Endometrial microvascular endothelial cells (primary cell): ENCODE results near the gene MEIOB. TPM values are rescaled to one million over a fixed set of nuclear protein-coding genes. Genes with fewer than 3 reads are reported as not detected.

Source experiments
- in situ Hi-C: cut with HindIII; loops from 2 replicates; pipeline ENCODE4 v1.10.0; 2017; ENCODE audit warnings: low sequenced_read_pairs, low pct_unique_long_range_greater_than_20kb; ENCODE audit errors: inconsistent ontology term
- total RNA-seq: library from RNA; depleted of rRNA; stranded (reverse); fragments of >200 nt; gene quantifications from one replicate; pipeline ENCODE4 v1.2.3, GENCODE V29; 2015; ENCODE audit errors: inconsistent ontology term

The MEIOB gene
- total RNA-seq, 1 donor from 2014 or later = not detected

DNA sequence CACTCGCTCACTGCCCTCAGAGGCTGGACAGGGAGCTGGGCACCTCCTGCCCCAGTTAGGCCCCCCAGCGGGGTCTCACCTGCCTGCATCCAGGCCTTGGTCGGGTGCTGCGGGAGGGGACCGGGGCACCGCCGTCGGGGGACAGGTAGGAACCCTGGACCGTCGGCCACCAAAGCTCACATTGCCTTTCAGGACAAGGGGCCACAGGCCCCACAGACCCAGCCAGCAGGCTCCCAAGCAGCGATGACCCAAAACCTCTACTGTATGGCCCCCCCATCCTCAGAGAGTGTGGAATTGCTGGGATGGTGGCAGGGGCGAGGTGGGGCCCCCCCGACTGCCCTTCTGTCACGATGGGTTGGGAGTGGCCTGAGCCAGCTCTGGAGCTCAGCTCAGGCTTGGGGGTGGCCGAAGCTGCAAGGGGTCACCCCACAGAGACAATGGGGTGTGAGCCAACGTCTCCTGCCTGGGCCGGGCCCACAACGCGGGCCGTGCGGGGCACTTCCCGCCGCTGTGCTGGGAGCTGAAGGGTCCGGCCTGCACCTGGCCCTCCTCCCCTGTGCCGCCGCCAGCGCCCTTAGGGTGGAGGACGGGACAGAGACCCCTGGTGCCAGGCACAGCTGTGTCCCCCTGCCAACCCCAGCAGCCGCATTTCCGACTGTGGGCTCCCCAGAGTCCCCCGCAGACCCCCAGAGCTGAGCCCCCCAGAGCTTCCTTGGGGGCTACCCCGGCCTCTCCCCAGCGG is 79.0 kb downstream of the MEIOB start:
- in situ Hi-C loops = no loop called here

DNA sequence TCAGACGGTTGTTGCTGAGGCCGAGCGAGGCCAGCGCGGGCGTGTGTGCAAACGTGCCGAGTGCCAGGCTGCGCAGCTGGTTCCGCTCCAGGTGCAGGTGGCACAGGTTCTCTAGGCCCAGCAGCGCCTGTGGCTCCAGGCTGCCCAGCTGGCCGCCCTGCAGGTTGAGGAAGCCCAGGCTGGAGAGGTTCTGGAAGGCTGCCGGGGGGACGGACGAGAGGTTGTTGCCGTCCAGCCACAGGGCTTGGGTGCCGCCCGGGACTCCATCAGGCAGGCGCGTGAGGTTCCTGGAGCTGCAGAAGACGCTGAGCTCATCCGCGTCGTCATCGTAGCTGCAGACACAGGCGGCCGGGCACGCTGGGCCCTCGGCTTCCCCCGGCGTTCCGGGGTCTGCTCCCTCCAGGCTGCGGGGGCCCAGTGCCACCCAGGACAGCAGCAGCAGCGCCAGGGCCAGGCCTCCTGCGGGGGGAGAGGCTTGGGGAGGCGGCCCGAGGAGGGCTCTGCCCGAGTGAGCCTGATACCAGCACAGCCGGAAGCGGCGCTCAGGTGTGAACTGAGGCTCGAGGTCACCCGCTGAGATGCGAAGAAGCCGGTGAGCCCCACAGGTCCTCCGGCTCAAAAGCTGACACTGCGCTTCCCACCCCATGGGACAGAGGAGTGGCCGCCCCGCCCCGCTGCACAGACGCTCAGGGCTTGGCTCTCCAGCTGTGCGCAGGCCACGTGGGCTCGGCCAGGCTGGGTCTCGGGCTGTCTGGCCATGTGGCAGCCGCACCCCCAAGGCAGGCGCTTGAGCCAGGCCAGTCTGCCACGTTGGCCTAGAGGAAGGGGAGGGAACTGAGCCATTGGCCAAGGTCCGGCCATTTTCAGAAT is 79.8 kb downstream of the MEIOB start:
- in situ Hi-C loops = no loop called here

DNA sequence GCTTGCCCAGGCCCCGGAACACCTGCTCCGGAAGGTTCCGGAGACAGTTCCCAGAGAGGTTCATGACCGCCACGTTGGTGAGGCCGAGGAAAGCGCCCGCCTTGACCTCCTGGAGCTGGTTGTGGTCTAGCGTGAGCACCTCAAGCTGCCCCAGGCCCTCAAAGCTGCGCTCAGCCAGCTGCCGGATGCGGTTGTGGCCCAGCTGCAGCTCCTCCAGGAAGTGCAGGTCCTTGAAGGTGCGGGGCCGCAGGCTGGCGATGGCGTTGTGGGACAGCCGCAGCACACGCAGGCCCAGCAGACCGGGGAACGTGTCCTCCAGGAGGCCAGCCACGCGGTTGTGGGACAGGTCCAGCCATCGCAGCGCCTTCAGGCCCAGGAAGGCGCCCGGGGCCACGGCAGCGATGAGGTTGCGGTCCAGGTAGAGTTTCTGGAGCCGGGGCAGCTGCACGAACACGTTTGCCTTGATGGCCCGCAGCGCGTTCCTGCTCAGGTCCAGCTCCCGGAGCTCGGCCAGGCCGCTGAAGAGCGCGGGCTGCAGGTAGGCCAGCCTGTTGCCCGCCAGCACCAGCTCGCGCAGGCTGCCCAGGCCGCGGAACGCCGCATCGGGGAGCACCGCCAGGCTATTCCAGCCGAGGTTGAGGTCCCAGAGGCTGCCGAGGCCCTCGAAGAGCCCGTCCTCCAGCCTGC is 80.6 kb downstream of the MEIOB start:
- in situ Hi-C loops = no loop called here

DNA sequence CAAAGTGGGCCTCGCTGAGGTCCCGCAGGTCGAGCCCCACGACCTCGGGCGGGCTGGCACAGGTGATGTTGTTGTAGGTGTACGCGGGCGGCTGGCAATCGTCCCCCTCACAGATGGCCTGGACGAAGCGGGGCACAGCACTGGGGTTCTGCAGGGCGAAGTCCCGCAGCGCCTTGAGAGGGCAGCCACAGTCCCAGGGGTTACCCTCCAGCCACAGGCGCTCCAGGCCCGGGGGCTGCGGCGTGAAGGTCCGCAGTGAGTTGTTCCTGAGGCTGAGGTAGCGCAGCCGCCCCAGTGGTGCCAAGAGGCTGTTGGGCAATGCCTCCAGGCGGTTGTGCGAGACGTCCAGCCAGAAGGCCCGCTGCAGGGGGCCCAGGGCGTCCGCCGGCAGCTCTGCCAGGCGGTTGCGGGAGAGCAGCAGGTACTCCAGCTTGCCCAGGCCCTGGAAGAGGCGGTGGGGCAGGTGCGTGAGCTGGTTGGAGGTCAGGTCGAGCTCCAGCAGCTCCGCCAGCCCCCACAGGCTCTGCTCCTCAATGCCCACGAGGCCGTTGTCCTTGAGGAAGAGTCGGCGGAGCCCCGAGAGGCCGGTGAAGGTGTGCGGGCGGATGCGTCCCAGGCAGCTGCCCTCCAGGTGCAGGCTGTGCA is 81.2 kb downstream of the MEIOB start:
- in situ Hi-C loops = no loop called here

DNA sequence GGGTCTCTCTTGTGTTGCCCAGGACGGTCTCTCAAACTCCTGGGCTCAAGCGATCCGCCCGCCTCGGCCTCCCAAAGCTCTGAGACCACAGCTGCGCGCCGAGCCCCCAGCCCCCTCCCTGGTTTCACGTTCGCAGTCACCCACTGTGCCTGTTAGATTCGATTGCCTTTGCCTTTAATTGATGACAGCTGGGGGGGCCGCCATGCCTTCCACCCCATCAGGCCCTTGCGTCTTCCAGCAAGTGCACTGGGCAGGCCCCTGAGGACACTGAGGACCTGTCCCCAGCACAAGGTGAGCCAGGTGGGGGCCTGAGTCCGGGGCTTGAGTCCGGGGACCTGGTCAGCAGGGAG is 81.7 kb downstream of the MEIOB start:
- in situ Hi-C loops = no loop called here

DNA sequence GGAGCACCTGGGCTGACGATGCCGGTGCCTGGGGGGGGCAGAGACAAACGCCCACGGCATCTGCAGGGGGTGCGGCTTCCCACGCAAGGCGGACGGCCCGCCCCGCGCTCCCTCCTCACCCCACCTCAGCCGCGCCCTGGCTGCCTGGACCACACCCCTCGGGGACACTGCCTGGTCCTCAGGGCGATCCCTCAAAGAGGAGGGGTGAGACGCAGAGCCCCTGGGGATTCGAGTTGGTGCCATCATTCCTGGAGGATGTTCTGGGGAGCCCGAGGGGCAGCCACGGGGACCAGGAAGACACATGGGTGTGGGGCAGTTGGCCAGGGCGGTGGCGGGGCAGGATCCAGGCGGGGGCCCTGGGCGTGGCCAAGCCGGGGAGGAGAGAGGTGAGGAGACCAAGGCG is 82.3 kb downstream of the MEIOB start:
- in situ Hi-C loops = no loop called here

DNA sequence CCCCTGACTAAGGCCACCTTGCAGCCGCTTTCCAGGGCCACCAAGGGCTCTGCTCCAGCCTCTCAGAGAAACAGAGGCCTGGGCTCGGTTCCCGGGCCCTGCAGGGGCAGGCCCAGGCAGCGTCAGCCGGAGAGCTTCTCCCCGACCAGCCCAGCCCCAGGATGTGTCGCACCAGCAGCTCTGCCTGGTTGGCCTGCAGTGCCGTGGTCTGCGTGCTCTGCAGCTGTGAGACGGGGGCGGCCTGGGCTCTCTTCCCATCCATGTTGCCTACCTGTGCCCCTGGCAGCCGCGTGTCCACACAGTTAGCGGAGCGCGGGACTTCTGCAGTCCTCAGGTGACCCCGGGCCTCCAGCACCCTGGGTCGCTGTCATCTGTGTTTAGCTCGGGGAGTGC is 83.3 kb downstream of the MEIOB start:
- in situ Hi-C loops = no loop called here

DNA sequence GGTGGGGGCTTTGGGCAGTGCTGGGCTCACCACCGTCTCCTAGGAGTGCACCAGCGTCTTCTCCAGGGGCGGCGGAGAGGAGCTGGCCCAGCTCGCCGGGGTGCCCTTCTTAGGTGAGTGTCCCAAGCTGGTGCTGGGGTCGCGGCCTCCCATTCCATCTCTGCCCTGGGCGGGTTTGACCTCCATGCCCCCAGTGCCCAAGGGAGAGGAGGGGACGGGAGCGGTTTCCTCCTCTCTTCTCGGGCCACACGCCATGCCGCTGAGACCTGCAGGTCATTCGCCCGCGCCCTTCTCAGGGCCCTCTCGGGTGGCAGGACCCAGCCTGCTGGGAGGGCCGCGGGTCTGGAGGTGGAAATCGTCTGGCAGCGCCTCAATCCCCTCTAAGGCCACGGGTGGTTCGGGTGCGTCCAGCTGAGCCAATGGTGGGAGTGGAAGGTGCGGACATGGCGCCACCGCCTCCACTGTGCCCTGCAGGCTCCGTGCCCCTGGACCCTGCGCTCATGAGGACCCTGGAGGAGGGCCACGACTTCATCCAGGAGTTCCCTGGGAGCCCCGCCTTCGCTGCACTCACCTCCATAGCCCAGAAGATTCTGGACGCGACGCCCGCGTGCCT is 83.8 kb downstream of the MEIOB start:
- in situ Hi-C loops = no loop called here

DNA sequence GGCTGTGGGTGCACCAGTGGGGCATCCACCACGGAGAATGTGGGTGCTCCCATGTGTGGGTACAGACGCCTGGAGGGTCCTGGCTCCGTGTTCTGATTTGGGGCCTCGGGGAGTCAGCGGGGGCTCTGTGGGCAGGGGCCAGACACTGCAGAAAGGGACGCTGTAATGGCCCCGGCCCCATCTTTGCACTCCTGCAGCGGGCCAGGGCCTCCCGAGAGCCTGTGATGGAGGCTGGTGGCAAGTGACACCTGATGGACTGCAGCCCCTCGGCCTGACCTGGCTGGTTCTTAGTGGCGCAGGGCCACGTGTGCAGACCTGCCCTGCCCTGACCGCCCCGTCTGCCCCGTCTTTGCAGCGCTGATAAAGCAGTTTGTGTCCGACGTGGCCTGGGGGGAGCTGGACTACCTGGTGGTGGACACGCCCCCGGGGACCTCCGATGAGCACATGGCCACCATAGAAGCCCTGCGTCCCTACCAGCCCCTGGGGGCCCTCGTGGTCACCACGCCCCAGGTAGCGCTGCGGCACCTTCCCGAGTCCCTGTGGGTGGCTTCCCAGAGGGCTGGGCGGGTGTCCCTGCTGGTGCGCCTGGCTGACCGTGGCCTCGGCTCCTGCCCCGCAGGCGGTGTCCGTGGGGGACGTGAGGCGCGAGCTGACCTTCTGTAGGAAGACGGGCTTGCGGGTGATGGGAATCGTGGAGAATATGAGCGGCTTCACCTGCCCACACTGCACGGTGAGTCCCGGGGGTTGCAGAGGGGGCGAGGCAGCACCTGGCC is 84.5 kb downstream of the MEIOB start:
- in situ Hi-C loops = no loop called here

DNA sequence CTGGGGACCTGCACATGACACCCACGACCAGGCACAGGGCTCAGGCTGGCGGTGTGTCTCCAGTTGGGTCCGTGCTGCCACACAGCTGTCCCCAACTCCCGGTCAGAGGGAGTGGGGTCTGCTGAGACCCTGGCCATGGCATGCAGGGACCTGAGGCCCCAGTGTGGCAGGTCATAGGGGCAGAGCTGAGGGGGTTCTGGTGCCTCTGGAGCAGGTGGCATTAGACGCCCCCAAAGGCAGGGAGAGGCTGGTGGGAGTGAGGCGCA is 85.0 kb downstream of the MEIOB start:
- in situ Hi-C loops = no loop called here

DNA sequence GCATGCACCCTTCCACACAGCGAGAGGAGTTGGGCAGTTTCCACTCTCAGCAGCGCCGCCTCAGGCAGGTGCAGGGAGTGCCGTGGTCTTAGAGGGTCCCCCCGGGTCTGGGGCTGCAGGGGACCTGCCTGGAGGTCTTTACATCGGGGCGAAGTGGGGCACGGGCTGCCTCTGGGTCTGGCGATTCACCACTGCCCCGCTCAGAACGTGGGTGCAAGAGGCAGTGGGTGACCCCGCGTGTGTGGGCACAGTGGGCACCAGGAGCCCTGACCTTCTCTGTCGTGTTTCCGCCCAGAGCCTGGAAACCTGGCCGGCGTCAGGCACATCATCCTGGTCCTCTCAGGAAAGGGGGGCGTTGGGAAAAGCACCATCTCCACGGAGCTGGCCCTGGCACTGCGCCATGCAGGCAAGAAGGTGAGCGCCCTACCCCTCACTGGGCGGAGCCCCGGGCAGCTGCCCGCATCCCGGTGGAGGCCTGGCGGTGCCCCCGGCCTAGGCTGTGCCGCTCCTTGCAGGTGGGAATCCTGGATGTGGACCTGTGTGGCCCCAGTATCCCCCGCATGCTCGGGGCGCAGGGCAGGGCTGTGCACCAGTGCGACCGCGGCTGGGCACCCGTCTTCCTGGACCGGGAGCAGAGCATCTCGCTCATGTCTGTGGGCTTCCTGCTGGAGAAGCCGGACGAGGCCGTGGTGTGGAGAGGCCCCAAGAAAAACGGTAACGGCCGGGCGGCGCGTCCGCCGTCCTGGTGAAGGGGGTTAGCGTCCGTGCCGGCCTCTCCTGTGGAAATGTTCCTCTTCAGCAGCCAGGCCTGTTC is 85.5 kb downstream of the MEIOB start:
- in situ Hi-C loops = no loop called here

DNA sequence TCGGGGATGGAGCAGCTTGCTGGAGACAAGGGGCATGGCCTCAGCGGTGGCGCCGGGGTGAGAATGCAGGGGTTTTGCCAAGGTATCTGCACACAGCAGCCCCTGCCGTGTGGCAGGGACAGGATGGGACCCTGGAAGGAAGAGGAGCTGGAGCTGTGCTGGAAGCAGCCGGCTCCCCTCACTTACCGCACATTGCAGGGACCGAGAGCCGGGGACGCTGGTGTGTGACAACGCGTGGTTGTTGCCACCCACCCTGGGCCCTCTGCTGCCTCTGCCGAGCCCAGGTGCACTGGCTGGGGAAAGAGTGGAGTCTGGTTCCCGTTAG is 86.2 kb downstream of the MEIOB start:
- in situ Hi-C loops = no loop called here

DNA sequence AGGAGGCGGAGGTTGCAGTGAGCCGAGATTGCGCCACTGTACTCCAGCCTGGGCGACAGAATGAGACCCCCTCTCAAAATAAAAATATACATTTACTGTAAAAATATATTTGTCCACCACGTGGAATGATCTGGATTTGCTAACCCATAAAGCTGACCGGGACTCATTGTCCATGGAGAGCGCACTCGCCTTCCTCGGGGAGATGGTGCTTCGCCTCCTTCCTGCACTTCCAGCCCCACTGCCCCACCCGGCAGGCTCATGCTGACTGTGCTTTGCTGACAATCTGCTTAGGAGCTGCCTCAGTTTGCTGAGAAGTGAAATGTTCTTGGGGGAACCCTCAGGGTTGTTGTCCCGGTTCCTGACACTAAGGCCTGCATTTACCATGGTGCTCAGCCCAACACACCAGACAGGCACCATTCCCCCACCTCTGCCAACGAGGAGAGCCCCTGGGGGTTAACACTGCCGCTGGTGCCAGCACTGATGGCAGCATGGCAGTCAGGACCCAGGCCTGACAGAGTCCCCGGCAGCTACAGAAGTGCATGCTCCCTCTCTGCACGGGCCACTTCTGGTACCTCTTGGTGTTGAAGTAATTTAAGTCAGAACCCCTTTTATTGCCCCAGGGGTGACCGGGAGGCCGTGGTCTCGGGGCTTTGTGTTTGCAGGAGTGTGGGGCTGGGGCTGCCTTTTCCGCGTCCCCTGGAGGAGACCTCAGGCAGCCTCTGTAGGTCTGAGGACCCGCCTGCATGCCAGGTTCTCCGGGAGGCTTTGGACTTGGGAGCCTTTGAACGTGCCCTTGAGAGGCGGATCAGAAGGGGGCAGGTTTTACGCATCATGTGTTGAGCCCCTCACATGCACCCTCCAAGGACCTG is 86.8 kb downstream of the MEIOB start:
- in situ Hi-C loops = no loop called here
